Choroid plexus epithelial cell (primary cell): ENCODE data around the gene RARB.
A peak's percentile ranks its signal among the peaks of the same experiment; 100 is the strongest.

ENCODE experiments used
- DNase-seq: peaks from one replicate; pipeline ENCODE4 v3.0.0-alpha.2; 2010; ENCODE audit warnings: low read depth
- H3K4me3 ChIP-seq: 2 replicates; pipeline ENCODE4 v1.5.1; 2011; ENCODE audit warnings: low read depth, mild to moderate bottlenecking, control low read depth, low read length, moderate library complexity
- CTCF ChIP-seq: conservative IDR thresholded peaks from 2 replicates; pipeline ENCODE4 v1.5.1; 2011; ENCODE audit warnings: low read depth, mild to moderate bottlenecking, control low read depth, inconsistent platforms, low read length, moderate library complexity

Gene RARB

GRCh38 chr3:25469558-25469957, 41.5 kb downstream of the RARB start:
- DNase-seq = no peak
- no peak overlapping the region for H3K4me3 ChIP-seq
- no peak for TF ChIP-seq CTCF

GRCh38 chr3:25471081-25471768, 43.2 kb downstream of the RARB start:
- H3K4me3 ChIP-seq = peak overlapping the region; percentile 18
- no peak for TF ChIP-seq CTCF
- DNase-seq = peak; percentile 82

GRCh38 chr3:25472153-25472552, 44.1 kb downstream of the RARB start:
- no peak for DNase-seq
- no peak for TF ChIP-seq CTCF
- no peak overlapping the region for H3K4me3 ChIP-seq

GRCh38 chr3:25472731-25473130, 44.7 kb downstream of the RARB start:
- DNase-seq = no peak
- no peak for TF ChIP-seq CTCF
- H3K4me3 ChIP-seq = no peak overlapping the region

- DNase-seq = no peak
- TF ChIP-seq CTCF = no peak
- no peak overlapping the region for H3K4me3 ChIP-seq
Measured at GRCh38 chr3:25473246-25473645, 45.2 kb downstream of the RARB start.

- no peak for TF ChIP-seq CTCF
- no peak overlapping the region for H3K4me3 ChIP-seq
- DNase-seq = no peak
Measured at GRCh38 chr3:25474052-25474451, 46.0 kb downstream of the RARB start.

GRCh38 chr3:25476639-25477038, 48.6 kb downstream of the RARB start:
- no peak for TF ChIP-seq CTCF
- no peak overlapping the region for H3K4me3 ChIP-seq
- no peak for DNase-seq
